SK-MEL-5 (cell line): ENCODE measurements around the gene CDY1. TPM values are rescaled to one million over a fixed set of nuclear protein-coding genes. Genes with fewer than 3 reads are reported as not detected.
"Not testable (repeated sequence)": the region's sequence is repeated elsewhere in the genome, so short reads cannot be mapped to it uniquely, and the experiment has no call there.

Experiments used
- DNase-seq: peaks from one replicate; pipeline ENCODE4 v3.0.0-alpha.2; 2016; ENCODE audit warnings: low read depth, low spot score
- in situ Hi-C: cut with HindIII; loops from 2 replicates; pipeline ENCODE4 v1.10.0; 2016; ENCODE audit warnings: low sequenced_read_pairs, high pct_unique_total_duplicates, low pct_unique_long_range_greater_than_20kb
- polyA plus RNA-seq, 2 experiments: library from polyadenylated mRNA; depleted of rRNA; stranded (reverse); fragments of >200 nt; gene quantifications; 2 replicates each; pipeline ENCODE4 v1.2.3, GENCODE V29; 2015
- total RNA-seq: library from RNA; depleted of rRNA; stranded (reverse); fragments of >200 nt; shearing (Covaris generic); gene quantifications from 2 replicates; pipeline ENCODE4 v1.2.3, GENCODE V29; 2014; rRNA removed

CDY1 gene
- not detected in 2 replicates for total RNA-seq
- not detected in 2 replicates for polyA plus RNA-seq (2015; cell fraction: cytosol; rRNA removed)
- not detected in 2 replicates for polyA plus RNA-seq (2015; cell fraction: nucleus; rRNA removed)

- in situ Hi-C loops = not testable (repeated sequence)
Measured at GRCh38 chrY:25621817-25622216, at the start of gene CDY1. CDY1 (plus strand) TSS chrY:25622117; CDS start chrY:25622443, 326 bp downstream.

GRCh38 chrY:25593336-25593735 is 28.6 kb upstream of the CDY1 start:
- DNase-seq, in situ Hi-C loops: not testable (repeated sequence)

More at GRCh38 chrY:25621817-25622216, at the start of gene CDY1:
- DNase-seq = not testable (repeated sequence)

- DNase-seq, in situ Hi-C loops: not testable (repeated sequence)
Measured at GRCh38 chrY:25620209-25620608, 1.7 kb upstream of the CDY1 start.

GRCh38 chrY:25626524-25626923 is 4.6 kb downstream of the CDY1 start:
- DNase-seq, in situ Hi-C loops: not testable (repeated sequence)

GRCh38 chrY:25630383-25631112 is 8.6 kb downstream of the CDY1 start:
- DNase-seq, in situ Hi-C loops: not testable (repeated sequence)

- DNase-seq, in situ Hi-C loops: not testable (repeated sequence)
Measured at GRCh38 chrY:25639852-25640251, 17.9 kb downstream of the CDY1 start.

- in situ Hi-C loops, DNase-seq: not testable (repeated sequence)
Measured at GRCh38 chrY:25643024-25643915, 21.4 kb downstream of the CDY1 start.
